VCaP (cell line): ENCODE data around the gene PMFBP1.
A peak's percentile ranks its signal among the peaks of the same experiment; 100 is the strongest.

Source experiments
- H3K27ac ChIP-seq: fragments of 450-650 bp; 2 replicates; pipeline ENCODE4 v1.5.1; 2017
- TF ChIP-seq, protein P1 (sequence below): fragments of 450-650 bp; conservative IDR thresholded peaks from 2 replicates; pipeline ENCODE4 v1.5.1; 2017; ENCODE audit warnings: mild to moderate bottlenecking, moderate library complexity

Gene PMFBP1

DNA sequence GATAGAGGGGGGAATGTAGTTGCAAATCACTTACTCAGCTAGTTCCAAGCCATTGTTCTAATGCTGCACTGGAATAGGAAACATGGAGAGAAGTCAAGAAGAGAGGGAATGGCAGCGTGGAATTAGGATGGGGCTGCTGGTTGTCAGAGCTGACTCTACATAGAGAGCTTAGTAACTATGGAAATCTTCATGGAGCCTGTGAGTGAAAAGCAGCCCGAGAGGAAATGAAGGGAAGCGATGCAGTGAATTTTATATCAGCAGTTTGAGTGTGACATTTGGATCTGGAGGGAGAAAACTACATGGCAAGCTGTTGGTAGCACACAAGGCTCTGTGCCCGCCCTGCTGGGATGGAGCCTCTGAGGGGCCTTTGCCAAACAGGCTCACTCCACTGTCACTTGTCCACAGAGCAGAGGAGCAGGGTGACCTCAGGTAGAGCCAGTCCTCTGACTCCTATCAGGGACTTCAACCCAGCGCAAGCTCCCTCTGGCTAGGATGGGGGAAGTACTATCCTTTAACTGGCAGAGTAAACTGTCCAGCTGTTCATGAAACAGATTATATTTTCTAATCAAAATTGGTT is 27.9 kb upstream of the PMFBP1 start:
- TF ChIP-seq, protein P1, sequence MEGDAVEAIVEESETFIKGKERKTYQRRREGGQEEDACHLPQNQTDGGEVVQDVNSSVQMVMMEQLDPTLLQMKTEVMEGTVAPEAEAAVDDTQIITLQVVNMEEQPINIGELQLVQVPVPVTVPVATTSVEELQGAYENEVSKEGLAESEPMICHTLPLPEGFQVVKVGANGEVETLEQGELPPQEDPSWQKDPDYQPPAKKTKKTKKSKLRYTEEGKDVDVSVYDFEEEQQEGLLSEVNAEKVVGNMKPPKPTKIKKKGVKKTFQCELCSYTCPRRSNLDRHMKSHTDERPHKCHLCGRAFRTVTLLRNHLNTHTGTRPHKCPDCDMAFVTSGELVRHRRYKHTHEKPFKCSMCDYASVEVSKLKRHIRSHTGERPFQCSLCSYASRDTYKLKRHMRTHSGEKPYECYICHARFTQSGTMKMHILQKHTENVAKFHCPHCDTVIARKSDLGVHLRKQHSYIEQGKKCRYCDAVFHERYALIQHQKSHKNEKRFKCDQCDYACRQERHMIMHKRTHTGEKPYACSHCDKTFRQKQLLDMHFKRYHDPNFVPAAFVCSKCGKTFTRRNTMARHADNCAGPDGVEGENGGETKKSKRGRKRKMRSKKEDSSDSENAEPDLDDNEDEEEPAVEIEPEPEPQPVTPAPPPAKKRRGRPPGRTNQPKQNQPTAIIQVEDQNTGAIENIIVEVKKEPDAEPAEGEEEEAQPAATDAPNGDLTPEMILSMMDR: no peak
- H3K27ac ChIP-seq: no peak overlapping the region

GRCh38 chr16:72198771-72199201 is 26.8 kb upstream of the PMFBP1 start:
- H3K27ac ChIP-seq: no peak overlapping the region
- TF ChIP-seq, protein P1: no peak

GRCh38 chr16:72198021-72198711 is 26.2 kb upstream of the PMFBP1 start:
- H3K27ac ChIP-seq: no peak overlapping the region
- TF ChIP-seq, protein P1: no peak

GRCh38 chr16:72197545-72197944 is 25.6 kb upstream of the PMFBP1 start:
- H3K27ac ChIP-seq: no peak overlapping the region
- TF ChIP-seq, protein P1: no peak

GRCh38 chr16:72195609-72196008 is 23.7 kb upstream of the PMFBP1 start:
- TF ChIP-seq, protein P1: peak; percentile 33
- H3K27ac ChIP-seq: no peak overlapping the region

DNA sequence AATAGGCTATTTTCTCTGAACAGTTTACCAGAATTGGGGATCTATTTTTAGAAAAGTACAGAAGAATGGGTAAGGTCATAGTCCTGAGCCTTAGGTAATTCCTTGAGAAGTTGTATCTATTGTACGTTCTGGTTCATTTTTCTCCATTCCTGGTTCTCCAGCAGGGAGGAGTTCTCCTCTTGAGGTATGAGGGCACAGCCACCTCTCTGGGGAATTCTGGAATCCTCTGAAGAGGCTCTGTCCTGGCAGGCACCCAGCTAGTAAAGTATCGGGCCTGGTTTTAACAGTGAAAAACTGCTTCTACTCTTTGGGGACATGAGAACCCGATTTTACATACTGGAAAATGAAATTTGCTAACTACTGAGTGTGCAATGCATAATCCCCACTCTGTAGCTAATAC is 19.6 kb upstream of the PMFBP1 start:
- no peak overlapping the region for H3K27ac ChIP-seq

DNA sequence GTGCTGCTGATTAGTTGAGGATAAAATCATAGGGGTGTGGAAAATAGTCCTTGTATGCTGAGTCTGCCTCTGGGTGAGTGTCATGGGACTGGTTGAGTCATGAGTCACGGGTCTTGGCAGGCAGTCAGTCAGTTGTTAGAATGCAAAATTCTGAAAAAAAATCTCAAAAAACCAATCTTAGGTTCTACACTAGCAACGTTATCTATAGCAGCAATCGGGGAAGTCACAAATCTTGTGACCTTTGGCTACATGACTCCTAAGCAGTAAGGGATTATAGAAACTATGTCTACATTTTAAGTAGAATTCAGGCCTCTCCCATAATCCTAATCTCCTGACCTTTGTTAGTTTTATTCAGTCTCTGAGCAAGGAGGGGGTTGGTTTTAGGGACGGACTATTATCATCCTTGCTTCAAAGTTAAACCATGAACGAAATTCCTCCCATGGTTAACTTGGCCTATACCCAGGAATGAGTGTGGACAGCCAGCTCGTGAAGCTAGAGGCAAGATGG is 18.0 kb upstream of the PMFBP1 start:
- H3K27ac ChIP-seq: no peak overlapping the region
- TF ChIP-seq, protein P1: no peak

More for the DNA sequence above, 19.6 kb upstream of the PMFBP1 start:
- TF ChIP-seq, protein P1: no peak
